AG09309 (cell line): ENCODE results near the gene POLR3K.
A peak's percentile ranks its signal among the peaks of the same experiment; 100 is the strongest.

Experiments used
- DNase-seq: peaks from one replicate; pipeline ENCODE4 v3.0.0-alpha.2; 2010; ENCODE audit warnings: low read depth
- H3K4me3 ChIP-seq: 2 replicates; pipeline ENCODE4 v1.5.1; 2011; ENCODE audit warnings: mild to moderate bottlenecking, low read depth, low read length, moderate library complexity; ENCODE audit not compliant: control insufficient read depth
- CTCF ChIP-seq: IDR thresholded peaks from 2 replicates; pipeline ENCODE4 v1.5.1; 2011; ENCODE audit warnings: mild to moderate bottlenecking, low read depth, low read length, inconsistent platforms; ENCODE audit not compliant: insufficient read depth, control insufficient read depth; ENCODE audit errors: missing control alignments

POLR3K gene

DNA sequence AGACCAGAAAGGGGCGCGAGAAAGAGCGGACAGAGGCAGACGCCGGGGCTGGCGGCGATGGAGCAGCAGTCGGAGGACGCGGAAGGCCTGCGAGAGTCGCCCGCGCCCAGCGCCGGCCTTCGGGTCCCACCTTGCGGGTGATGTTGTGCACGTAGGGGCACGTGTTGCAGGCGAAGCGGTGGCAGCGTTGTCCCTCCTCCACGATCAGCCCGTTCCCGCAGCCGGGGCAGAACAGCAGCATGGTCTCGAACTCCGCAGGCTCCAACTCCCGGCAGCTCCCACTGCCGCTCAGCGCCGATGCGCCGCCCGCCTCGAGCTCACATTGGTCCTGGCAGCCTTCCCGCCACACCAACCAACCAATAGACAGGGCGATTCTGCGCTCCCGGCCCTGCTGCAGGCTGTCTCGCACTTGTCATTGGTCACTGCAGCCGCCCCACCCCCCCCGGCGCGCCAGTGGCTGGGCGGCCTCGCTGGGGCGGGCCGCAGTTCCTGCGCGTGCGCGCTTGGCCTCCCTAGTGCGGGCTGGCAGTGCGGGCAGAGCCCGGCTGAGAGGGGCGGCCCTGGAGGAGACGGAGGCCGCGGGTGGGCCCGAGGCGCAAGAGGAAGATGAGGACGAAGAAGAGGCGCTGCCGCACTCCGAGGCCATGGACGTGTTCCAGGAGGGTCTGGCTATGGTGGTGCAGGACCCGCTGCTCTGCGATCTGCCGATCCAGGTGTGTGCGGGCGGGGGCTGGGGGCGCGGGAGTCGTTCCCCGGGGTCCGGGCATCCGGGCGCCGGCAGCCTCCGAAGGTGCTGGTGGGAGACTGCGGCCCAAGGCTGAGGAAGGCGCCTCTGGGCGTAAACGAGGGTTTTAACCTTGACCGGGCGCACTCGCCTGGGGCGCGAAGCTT, at the start of gene POLR3K, which contains the start of gene SNRNP25:
Gene POLR3K (minus strand): TSS at position 263 of the 891 bp plus-strand sequence. CDS start 22 bp downstream, at position 241.
Gene SNRNP25 (plus strand): TSS at position 483 of the 891 bp plus-strand sequence. CDS start 189 bp downstream, at position 672.
- no peak for TF ChIP-seq CTCF
- peak; percentile 91 for DNase-seq
- peak within 1 kb of the TSS; percentile 77 for H3K4me3 ChIP-seq

- no peak overlapping the region for H3K4me3 ChIP-seq
- DNase-seq: no peak
- TF ChIP-seq CTCF: no peak
These were observed 48.9 kb upstream of the POLR3K start for GRCh38 chr16:102060-102855.

DNA sequence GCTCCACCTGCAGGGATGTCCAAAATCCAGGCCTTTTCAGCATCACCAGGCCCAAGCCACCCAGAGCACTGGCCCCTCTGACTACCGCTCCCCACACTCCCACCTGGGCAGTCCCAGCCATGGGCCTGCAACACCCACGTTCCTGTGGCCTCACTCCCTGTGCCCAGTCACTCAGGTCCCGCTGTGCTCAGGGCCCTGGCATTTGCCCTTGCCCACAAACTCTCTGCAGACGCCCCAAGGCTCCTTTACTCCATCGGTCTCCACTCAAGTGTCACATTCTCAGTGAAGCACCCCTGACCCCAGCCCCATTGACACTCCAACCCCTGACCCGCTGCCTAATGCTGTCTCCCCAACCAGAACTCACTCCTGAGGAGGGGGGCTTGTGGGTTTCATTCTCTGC, 48.2 kb upstream of the POLR3K start:
- TF ChIP-seq CTCF: no peak
- no peak for DNase-seq
- no peak overlapping the region for H3K4me3 ChIP-seq

DNA sequence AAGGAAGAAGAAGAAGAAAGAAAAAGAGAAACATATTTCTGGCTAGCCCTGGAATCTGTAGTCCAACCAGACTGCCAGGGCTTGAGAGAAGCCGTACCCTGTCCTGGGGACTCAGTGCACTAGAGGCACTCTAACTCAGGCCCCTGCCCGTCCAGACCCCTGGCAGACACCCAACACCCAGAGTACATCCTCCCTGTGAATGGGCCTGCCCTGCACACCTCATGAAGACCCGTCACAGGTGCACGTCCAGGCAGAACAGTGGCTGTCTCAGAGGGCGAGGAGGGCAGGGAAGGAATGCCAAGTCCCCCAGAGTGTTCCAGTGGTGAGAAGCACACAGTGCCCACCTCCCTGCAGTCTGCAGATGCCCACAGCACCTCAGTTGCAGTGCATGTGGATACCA, 47.6 kb upstream of the POLR3K start:
- H3K4me3 ChIP-seq: no peak overlapping the region
- DNase-seq: no peak
- TF ChIP-seq CTCF: no peak

GRCh38 chr16:97822-98221, 44.4 kb upstream of the POLR3K start:
- no peak overlapping the region for H3K4me3 ChIP-seq
- DNase-seq: no peak
- TF ChIP-seq CTCF: no peak

DNA sequence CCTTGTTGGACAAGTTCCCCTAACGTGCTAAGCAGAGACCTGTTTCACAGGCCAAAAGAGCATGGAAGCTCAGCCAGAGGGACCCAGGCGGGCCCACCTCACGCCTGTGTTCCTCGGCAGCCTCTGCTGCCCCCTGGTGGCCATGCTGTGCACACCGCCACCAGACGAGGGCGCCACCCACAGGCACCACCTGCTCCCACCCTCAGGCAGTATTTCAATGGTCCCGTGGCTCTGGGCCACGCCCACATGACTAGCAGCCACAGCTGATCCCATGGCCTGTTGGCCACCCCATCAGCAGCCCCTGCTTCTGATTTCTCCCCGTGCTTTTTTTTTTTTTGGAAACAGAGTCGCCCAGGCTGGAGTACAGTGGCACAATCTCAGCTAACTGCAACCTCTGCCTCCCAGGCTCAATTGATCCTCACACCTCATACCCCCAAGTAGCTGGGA, 43.5 kb upstream of the POLR3K start:
- no peak overlapping the region for H3K4me3 ChIP-seq
- TF ChIP-seq CTCF: peak; percentile 99
- no peak for DNase-seq
